Activated T-cell treated with anti-CD3 and anti-CD28 coated beads for 1 hour (primary cell): ENCODE data around the gene ENTPD6.

Experiments
- DNase-seq: peaks from one replicate; pipeline ENCODE4 v3.0.0-alpha.2; 2020; ENCODE audit warnings: low read depth

The ENTPD6 gene

GRCh38 chr20:25209400-25209799 is 13.9 kb downstream of the ENTPD6 start:
- no peak for DNase-seq

- no peak for DNase-seq
Measured at GRCh38 chr20:25209911-25210310, 14.4 kb downstream of the ENTPD6 start.

GRCh38 chr20:25211273-25211672 is 15.8 kb downstream of the ENTPD6 start:
- no peak for DNase-seq

GRCh38 chr20:25212242-25212641 is 16.7 kb downstream of the ENTPD6 start:
- DNase-seq = no peak

- DNase-seq = no peak
Measured at GRCh38 chr20:25213566-25214425, 18.3 kb downstream of the ENTPD6 start.

GRCh38 chr20:25214426-25214790 is 18.9 kb downstream of the ENTPD6 start:
- DNase-seq = no peak

- no peak for DNase-seq
Measured at GRCh38 chr20:25214819-25215218, 19.3 kb downstream of the ENTPD6 start.

GRCh38 chr20:25215521-25215920 is 20.0 kb downstream of the ENTPD6 start:
- DNase-seq = no peak

- DNase-seq = no peak
Measured at GRCh38 chr20:25216199-25216945, 20.9 kb downstream of the ENTPD6 start.

- DNase-seq = no peak
Measured at GRCh38 chr20:25217161-25218108, 21.9 kb downstream of the ENTPD6 start.

GRCh38 chr20:25218109-25218486 is 22.6 kb downstream of the ENTPD6 start:
- no peak for DNase-seq

- no peak for DNase-seq
Measured at GRCh38 chr20:25218492-25218891, 23.0 kb downstream of the ENTPD6 start.

- no peak for DNase-seq
Measured at GRCh38 chr20:25219365-25219764, 23.9 kb downstream of the ENTPD6 start.

- no peak for DNase-seq
Measured at GRCh38 chr20:25220021-25220730, 24.7 kb downstream of the ENTPD6 start.

- no peak for DNase-seq
Measured at GRCh38 chr20:25220810-25221591, 25.5 kb downstream of the ENTPD6 start.

GRCh38 chr20:25221592-25222460 is 26.3 kb downstream of the ENTPD6 start:
- DNase-seq = no peak

- no peak for DNase-seq
Measured at GRCh38 chr20:25222461-25223178, 27.1 kb downstream of the ENTPD6 start.

- DNase-seq = no peak
Measured at GRCh38 chr20:25223179-25223661, 27.7 kb downstream of the ENTPD6 start.
